Lung (tissue), 12 donors: ENCODE data around the gene TXNRD2. TPM values are rescaled to one million over a fixed set of nuclear protein-coding genes. Genes with fewer than 3 reads are reported as not detected.
A peak's percentile ranks its signal among the peaks of the same experiment; 100 is the strongest.

Experiments used
- ATAC-seq: fragments of 200-7000 bp; cut with Tn5 transposase; one replicate; pipeline ENCODE4 v1.9.1; 2020; ENCODE audit warnings: moderate number of reproducible peaks; ENCODE audit not compliant: insufficient read depth, low FRiP score
- DNase-seq, 3 donors: peaks; one replicate each; pipeline ENCODE4 v3.0.0-alpha.2; 2013 to 2017
- H3K27ac ChIP-seq, 2 donors: one replicate each; pipeline ENCODE4 v1.5.1; 2013; ENCODE audit warnings: mild to moderate bottlenecking in 2 of 2, moderate library complexity in 2 of 2, control low read depth in 1 of 2, inconsistent platforms in 1 of 2, low read depth in 1 of 2, low read length in 1 of 2
- H3K27me3 ChIP-seq, 3 donors: one replicate each; pipeline ENCODE4 v1.5.1; 2013; ENCODE audit warnings: low read length in 2 of 3; ENCODE audit not compliant: control insufficient read depth in 3 of 3, insufficient read depth in 3 of 3
- H3K36me3 ChIP-seq, 4 donors: one replicate each; pipeline ENCODE4 v1.5.1; 2013; ENCODE audit warnings: low read length in 4 of 4, mild to moderate bottlenecking in 1 of 4, moderate library complexity in 1 of 4; ENCODE audit not compliant: control insufficient read depth in 4 of 4, insufficient read depth in 4 of 4
- H3K4me1 ChIP-seq, 5 donors: one replicate each; pipeline ENCODE4 v1.5.1; 2013; ENCODE audit warnings: low read length in 5 of 5, mild to moderate bottlenecking in 2 of 5, moderate library complexity in 1 of 5; ENCODE audit not compliant: control insufficient read depth in 5 of 5, insufficient read depth in 5 of 5
- H3K4me3 ChIP-seq: one replicate; pipeline ENCODE4 v1.5.1; 2013; ENCODE audit warnings: mild to moderate bottlenecking, control low read depth, moderate library complexity
- H3K9ac ChIP-seq, 2 donors: one replicate each; pipeline ENCODE4 v1.5.1; 2013; ENCODE audit warnings: low read length in 2 of 2, control low read depth in 1 of 2; ENCODE audit not compliant: insufficient read depth in 1 of 2
- H3K9me3 ChIP-seq, 4 donors: one replicate each; pipeline ENCODE4 v1.5.1; 2013; ENCODE audit warnings: low read length in 3 of 4, mild to moderate bottlenecking in 1 of 4, moderate library complexity in 1 of 4; ENCODE audit not compliant: control insufficient read depth in 4 of 4, insufficient read depth in 3 of 4
- CTCF ChIP-seq: IDR thresholded peaks from 2 replicates; pipeline ENCODE4 v1.5.1; 2012; ENCODE audit warnings: mild to moderate bottlenecking; ENCODE audit errors: control extremely low read depth, extremely low read depth
- WGBS, 2 donors: extraction: QIAGEN DNeasy Blood & Tissue Kit; methylation state at CpG; one replicate each; pipeline ENCODE4 v1.1.7; 2013; 5-methylcytosine and 5-hydroxymethylcytosine counted together
- polyA plus RNA-seq, 2 donors: library from polyadenylated mRNA; stranded (reverse); fragments of 200-250 nt; gene quantifications; one replicate each; pipeline ENCODE4 v1.2.1, GENCODE V29; 2013
- total RNA-seq, 2 donors: library from RNA; depleted of rRNA in 1 of 2; stranded (reverse); fragments of >200 nt in 1 of 2; gene quantifications; one replicate each; pipeline ENCODE4 v1.2.1, GENCODE V29; 2014 to 2021
- donor health status: control.
- donor health status: control.
- donor health status: Bipolar disorder and iron deficiency.
- donor health status: healthy.
- donor health status: DM: yes; HTN: yes; CAD: no.

Gene TXNRD2
- total and polyA plus RNA-seq, 4 donors, result 20.3 to 59.2 (median 32.2) TPM

GRCh38 chr22:19971276-19972124 is 29.9 kb upstream of the TXNRD2 start:
- ATAC-seq (no peak), DNase-seq (no peak)
- peak overlapping the region in 1 of 2 donors; percentile 23 for H3K27ac ChIP-seq
- no peaks in the 10 kb centered on the region for H3K27me3 ChIP-seq
- 53 to 66% methylated on average over 28 of the region's 28 CpGs for WGBS, 2 donors
- H3K9ac ChIP-seq, result no peak overlapping the region
- H3K4me1 ChIP-seq, result peaks cover 0 to 8% (median 3%) of the 10 kb centered on the region in 5 donors
- no peaks in the 10 kb centered on the region for H3K9me3 ChIP-seq
- H3K36me3 ChIP-seq, result peaks cover 0 to 32% (median 2%) of the 10 kb centered on the region in 4 donors
- no peak overlapping the region for H3K4me3 ChIP-seq
- no peak for TF ChIP-seq CTCF

GRCh38 chr22:19970479-19971275 is 29.1 kb upstream of the TXNRD2 start:
- Histone ChIP-seq H3K27ac (no peak overlapping the region), H3K36me3 (peaks cover 0 to 32% (median 2%) of the 10 kb centered on the region in 4 donors)

GRCh38 chr22:19970031-19970478 is 28.4 kb upstream of the TXNRD2 start:
- H3K4me1 ChIP-seq, result peaks cover 0 to 8% (median 3%) of the 10 kb centered on the region in 5 donors
- H3K36me3 ChIP-seq, result peaks cover 0 to 32% (median 2%) of the 10 kb centered on the region in 4 donors
- H3K4me3 ChIP-seq, result no peak overlapping the region
- 79 to 80% methylated on average over 9 of the region's 9 CpGs for WGBS, 2 donors
- no peaks in the 10 kb centered on the region for H3K27me3 ChIP-seq
- ATAC-seq, result no peak
- no peak overlapping the region for H3K27ac ChIP-seq
- H3K9ac ChIP-seq, result no peak overlapping the region
- TF ChIP-seq CTCF, result no peak
- no peak for DNase-seq
- H3K9me3 ChIP-seq, result no peaks in the 10 kb centered on the region

More at GRCh38 chr22:19970479-19971275, 29.1 kb upstream of the TXNRD2 start:
- Histone ChIP-seq H3K4me3 (no peak overlapping the region), H3K27me3 (no peaks in the 10 kb centered on the region), H3K4me1 (peaks cover 0 to 8% (median 3%) of the 10 kb centered on the region in 5 donors), H3K9me3 (no peaks in the 10 kb centered on the region), H3K9ac (no peak overlapping the region)
- TF ChIP-seq CTCF, result peak; percentile 68
- DNase-seq, result peak; percentile 71 to 79 (median 75)
- WGBS, 2 donors, result 59% methylated on average over 25 of the region's 25 CpGs
- ATAC-seq, result peak; percentile 30
